H9 (cell line): ENCODE results near the gene CABP7. TPM values are rescaled to one million over a fixed set of nuclear protein-coding genes. Genes with fewer than 3 reads are reported as not detected.

Source experiments
- DNase-seq: peaks from one replicate; pipeline ENCODE4 v3.0.0-alpha.2; 2017
- H2AFZ ChIP-seq: one replicate; pipeline ENCODE4 v1.6.1; 2013; ENCODE audit warnings: mild to moderate bottlenecking, low read length, control low read depth, moderate library complexity
- H2AK5ac ChIP-seq: 2 replicates; pipeline ENCODE4 v1.6.1; 2013; ENCODE audit warnings: low read length, control low read depth, mixed read lengths; ENCODE audit not compliant: insufficient read length
- H2BK120ac ChIP-seq: one replicate; pipeline ENCODE4 v1.6.1; 2013; ENCODE audit warnings: low read depth, mild to moderate bottlenecking, low read length, control low read depth, inconsistent platforms; ENCODE audit not compliant: poor library complexity, severe bottlenecking
- H2BK12ac ChIP-seq: 2 replicates; pipeline ENCODE4 v1.6.1; 2013; ENCODE audit warnings: low read length, control low read depth, mixed read lengths, low read depth; ENCODE audit not compliant: insufficient read length
- H2BK15ac ChIP-seq: 2 replicates; pipeline ENCODE4 v1.6.1; 2013; ENCODE audit warnings: low read depth, low read length, control low read depth
- H2BK20ac ChIP-seq: one replicate; pipeline ENCODE4 v1.6.1; 2013; ENCODE audit warnings: low read depth, mild to moderate bottlenecking, low read length, control low read depth, inconsistent platforms; ENCODE audit not compliant: poor library complexity, severe bottlenecking
- H2BK5ac ChIP-seq: 2 replicates; pipeline ENCODE4 v1.6.1; 2013; ENCODE audit warnings: low read length, control low read depth, mixed read lengths; ENCODE audit not compliant: insufficient read length
- H3K14ac ChIP-seq: 2 replicates; pipeline ENCODE4 v1.6.1; 2013; ENCODE audit warnings: low read length, control low read depth; ENCODE audit not compliant: insufficient read depth
- H3K18ac ChIP-seq: 2 replicates; pipeline ENCODE4 v1.6.1; 2013; ENCODE audit warnings: low read depth, mild to moderate bottlenecking, mixed read lengths, low read length, control low read depth; ENCODE audit not compliant: insufficient read length
- H3K23ac ChIP-seq: 2 replicates; pipeline ENCODE4 v1.6.1; 2013; ENCODE audit warnings: low read length, control low read depth, mixed read lengths, low read depth; ENCODE audit not compliant: insufficient read length
- H3K23me2 ChIP-seq: 2 replicates; pipeline ENCODE4 v1.6.1; 2013; ENCODE audit warnings: low read depth, mild to moderate bottlenecking, mixed read lengths, low read length, control low read depth; ENCODE audit not compliant: insufficient read length, poor library complexity, severe bottlenecking
- H3K27ac ChIP-seq: 2 replicates; pipeline ENCODE4 v1.5.1; 2013; ENCODE audit warnings: low read length, control low read depth, mixed read lengths, low read depth; ENCODE audit not compliant: insufficient read length
- H3K27me3 ChIP-seq: 2 replicates; pipeline ENCODE4 v1.6.1; 2013; ENCODE audit warnings: low read length, control low read depth, inconsistent platforms; ENCODE audit not compliant: insufficient read depth
- H3K4ac ChIP-seq: 2 replicates; pipeline ENCODE4 v1.6.1; 2013; ENCODE audit warnings: low read depth, mild to moderate bottlenecking, control low read depth, inconsistent platforms, low read length, moderate library complexity
- H3K4me1 ChIP-seq: 2 replicates; pipeline ENCODE4 v1.6.1; 2013; ENCODE audit warnings: low read length, control low read depth, inconsistent platforms; ENCODE audit not compliant: insufficient read depth
- H3K4me2 ChIP-seq: 2 replicates; pipeline ENCODE4 v1.6.1; 2013; ENCODE audit warnings: low read length, control low read depth, mixed read lengths; ENCODE audit not compliant: insufficient read length, insufficient read depth
- H3K56ac ChIP-seq: 2 replicates; pipeline ENCODE4 v1.6.1; 2013; ENCODE audit warnings: low read depth, mild to moderate bottlenecking, mixed read lengths, low read length, control low read depth; ENCODE audit not compliant: insufficient read length
- H3K79me1 ChIP-seq: 2 replicates; pipeline ENCODE4 v1.6.1; 2013; ENCODE audit warnings: low read depth, mild to moderate bottlenecking, moderate library complexity, low read length, control low read depth, inconsistent platforms; ENCODE audit not compliant: insufficient read depth, poor library complexity, severe bottlenecking
- H3K79me2 ChIP-seq: 2 replicates; pipeline ENCODE4 v1.6.1; 2013; ENCODE audit warnings: low read length, control low read depth, inconsistent platforms; ENCODE audit not compliant: insufficient read depth
- H3K9ac ChIP-seq: 2 replicates; pipeline ENCODE4 v1.6.1; 2013; ENCODE audit warnings: low read length, control low read depth, mixed read lengths; ENCODE audit not compliant: insufficient read length; ENCODE audit errors: extremely low read depth
- H3K9me3 ChIP-seq: one replicate; pipeline ENCODE4 v1.6.1; 2013; ENCODE audit warnings: low read depth, low read length, inconsistent platforms; ENCODE audit not compliant: control insufficient read depth
- H3T11ph ChIP-seq: one replicate; pipeline ENCODE4 v1.6.1; 2013; ENCODE audit warnings: mild to moderate bottlenecking, low read length, control low read depth, inconsistent platforms
- H4K20me1 ChIP-seq: one replicate; pipeline ENCODE4 v1.6.1; 2013; ENCODE audit not compliant: control insufficient read depth, insufficient read length, insufficient read depth
- H4K5ac ChIP-seq: 2 replicates; pipeline ENCODE4 v1.6.1; 2013; ENCODE audit warnings: low read depth, mild to moderate bottlenecking, mixed read lengths, low read length, control low read depth; ENCODE audit not compliant: insufficient read length
- H4K8ac ChIP-seq: replicated peaks from 2 replicates; pipeline ENCODE4 v1.6.1; 2013; ENCODE audit warnings: low read length, control low read depth, mixed read lengths, low read depth; ENCODE audit not compliant: insufficient read length
- H4K91ac ChIP-seq: 2 replicates; pipeline ENCODE4 v1.6.1; 2013; ENCODE audit warnings: low read depth, mild to moderate bottlenecking, moderate library complexity, mixed read lengths, low read length, control low read depth; ENCODE audit not compliant: insufficient read length
- H3K27ac Mint-ChIP-seq, 3 experiments: 2 replicates in 2 of 3; 3 replicates in 1 of 3; pipeline ENCODE4 v1.8.0; 2020 to 2021; ENCODE audit warnings: mixed read lengths in 3 of 3, mild to moderate bottlenecking in 1 of 3, moderate library complexity in 1 of 3
- H3K27me3 Mint-ChIP-seq: 2 replicates; pipeline ENCODE4 v1.8.0; 2021; ENCODE audit warnings: low read depth, mild to moderate bottlenecking, moderate library complexity, mixed read lengths
- H3K36me3 Mint-ChIP-seq, 3 experiments: 2 replicates in 2 of 3; 3 replicates in 1 of 3; pipeline ENCODE4 v1.8.0; 2020 to 2021; ENCODE audit warnings: low read depth in 3 of 3, mixed read lengths in 3 of 3; ENCODE audit not compliant: insufficient read depth in 1 of 3
- H3K4me1 Mint-ChIP-seq, 2 experiments: 2 replicates each; pipeline ENCODE4 v1.8.0; 2020; ENCODE audit warnings: mixed read lengths in 2 of 2
- H3K4me3 Mint-ChIP-seq, 2 experiments: 2 replicates in 1 of 2; 3 replicates in 1 of 2; pipeline ENCODE4 v1.8.0; 2020 to 2021; ENCODE audit warnings: mild to moderate bottlenecking in 2 of 2, mixed read lengths in 2 of 2, moderate library complexity in 1 of 2
- H3K9me3 Mint-ChIP-seq, 2 experiments: 2 replicates in 1 of 2; 3 replicates in 1 of 2; pipeline ENCODE4 v1.8.0; 2020; ENCODE audit warnings: mild to moderate bottlenecking in 2 of 2, mixed read lengths in 2 of 2, moderate library complexity in 1 of 2
- CTCF ChIP-seq: fragments of 200-600 bp; sonication (generic); conservative IDR thresholded peaks from 3 replicates; pipeline ENCODE4 v1.8.0; 2021; ENCODE audit warnings: antibody characterized with exemption, mild to moderate bottlenecking
- WGBS: extraction: QIAGEN DNeasy Blood & Tissue Kit; methylation state at CpG from one replicate; pipeline ENCODE4 v1.1.7; 2013; ENCODE audit warnings: missing lambda C conversion rate, low lambda C conversion rate, mixed read lengths; ENCODE audit not compliant: insufficient read length; ENCODE audit errors: extremely low coverage; 5-methylcytosine and 5-hydroxymethylcytosine counted together
- total RNA-seq: library from RNA; stranded (reverse); gene quantifications from 2 replicates; pipeline ENCODE4 v1.2.1, GENCODE V29; 2021

CABP7 gene
- total RNA-seq, 1 experiment from 2014 or later: 0.83 TPM

GRCh38 chr22:29742326-29742725 is 22.5 kb downstream of the CABP7 start:
- peak overlapping the region; percentile 72 for H4K8ac ChIP-seq
- H2BK15ac ChIP-seq: no peak overlapping the region
- H3K4ac ChIP-seq: no peak overlapping the region
- H3K27ac Mint-ChIP-seq: peak overlapping the region in 2 of 3 experiments; percentile 27 to 68; a peak in 1 of 7 replicates
- no peak overlapping the region for H3K14ac ChIP-seq
- no peak overlapping the region for H2AK5ac ChIP-seq
- H4K20me1 ChIP-seq: no peaks in the 10 kb centered on the region
- H3K27me3 ChIP-seq: no peaks in the 10 kb centered on the region
- peaks cover 0 to 4% of the 10 kb centered on the region in 2 experiments; a peak in 2 of 4 replicates for H3K4me1 Mint-ChIP-seq
- no peak overlapping the region for H2BK120ac ChIP-seq
- no peak overlapping the region for H3K27ac ChIP-seq
- no peak overlapping the region for H3K4me3 Mint-ChIP-seq
- H3K36me3 Mint-ChIP-seq: peaks cover 3 to 8% (median 5%) of the 10 kb centered on the region in 3 experiments; a peak in 6 of 7 replicates
- H2BK20ac ChIP-seq: no peak overlapping the region
- H2BK12ac ChIP-seq: no peak overlapping the region
- no peak overlapping the region for H3K23ac ChIP-seq
- H3T11ph ChIP-seq: no peak overlapping the region
- H2BK5ac ChIP-seq: no peak overlapping the region
- no peak overlapping the region for H4K5ac ChIP-seq
- H3K18ac ChIP-seq: no peak overlapping the region
- DNase-seq: no peak
- no peaks in the 10 kb centered on the region for H3K9me3 ChIP-seq
- no peak overlapping the region for H3K56ac ChIP-seq
- no peak overlapping the region for H3K9ac ChIP-seq
- H2AFZ ChIP-seq: no peak overlapping the region
- H3K79me1 ChIP-seq: no peaks in the 10 kb centered on the region
- H3K27me3 Mint-ChIP-seq: no peaks in the 10 kb centered on the region
- TF ChIP-seq CTCF: no peak
- H3K79me2 ChIP-seq: no peaks in the 10 kb centered on the region
- H3K4me2 ChIP-seq: no peak overlapping the region
- H3K9me3 Mint-ChIP-seq: peaks cover 3% of the 10 kb centered on the region in 2 experiments; a peak in 3 of 5 replicates
- H3K4me1 ChIP-seq: no peaks in the 10 kb centered on the region
- peaks cover 4% of the 10 kb centered on the region for H3K23me2 ChIP-seq
- no peak overlapping the region for H4K91ac ChIP-seq
- no CpG with 5 or more reads among the region's 13 CpGs for WGBS
